Fibroblast of mammary gland (primary cell): ENCODE data around the gene SLC25A43.
A peak's percentile ranks its signal among the peaks of the same experiment; 100 is the strongest.

ENCODE experiments used
- DNase-seq: peaks from one replicate; pipeline ENCODE4 v3.0.0-alpha.2; 2010; ENCODE audit warnings: low read depth
- H3K4me3 ChIP-seq: 2 replicates; pipeline ENCODE4 v1.5.1; 2011; ENCODE audit warnings: low read depth, mild to moderate bottlenecking, low read length, moderate library complexity; ENCODE audit not compliant: control insufficient read depth
- TF ChIP-seq, protein P1 (sequence below): conservative IDR thresholded peaks from 2 replicates; pipeline ENCODE4 v1.5.1; 2011; ENCODE audit warnings: low read depth, low read length, inconsistent platforms; ENCODE audit not compliant: control insufficient read depth, insufficient read depth

The SLC25A43 gene

DNA sequence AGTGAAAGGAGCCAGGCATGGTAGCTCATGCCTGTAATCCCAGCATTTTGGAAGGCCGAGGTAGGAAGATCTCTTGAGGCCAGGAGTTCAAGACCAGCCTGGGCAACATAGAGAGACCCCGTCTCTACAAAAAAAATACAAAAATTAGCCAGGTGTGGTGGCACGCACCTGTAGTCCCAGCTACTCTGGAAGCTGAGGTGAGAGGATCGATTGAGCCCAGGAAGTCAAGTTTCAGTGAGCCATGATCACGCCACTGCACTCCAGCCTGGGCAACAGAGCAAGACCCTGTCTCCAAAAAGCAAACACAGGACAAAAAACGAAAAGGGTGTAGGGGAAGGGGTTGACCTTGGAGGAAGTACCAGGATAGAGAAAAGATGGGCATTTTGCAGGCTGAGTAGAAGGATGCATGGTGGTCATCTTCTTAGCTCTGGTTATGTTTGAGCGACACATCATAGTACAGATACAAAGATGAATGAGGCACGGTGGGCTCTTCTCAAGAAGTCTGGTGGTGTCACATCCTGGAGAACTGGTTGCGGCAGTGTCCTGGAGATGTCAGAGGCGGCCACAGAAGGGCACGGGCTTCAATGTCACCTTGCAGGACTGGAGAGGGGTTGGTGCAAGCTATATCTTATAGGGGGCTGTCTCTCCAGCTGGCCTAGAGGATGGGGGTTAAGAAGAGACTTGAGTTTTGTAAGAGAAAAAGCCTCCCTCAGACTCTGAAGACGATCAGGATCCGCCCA lies 101.1 kb downstream of the SLC25A43 start:
- TF ChIP-seq, protein P1, sequence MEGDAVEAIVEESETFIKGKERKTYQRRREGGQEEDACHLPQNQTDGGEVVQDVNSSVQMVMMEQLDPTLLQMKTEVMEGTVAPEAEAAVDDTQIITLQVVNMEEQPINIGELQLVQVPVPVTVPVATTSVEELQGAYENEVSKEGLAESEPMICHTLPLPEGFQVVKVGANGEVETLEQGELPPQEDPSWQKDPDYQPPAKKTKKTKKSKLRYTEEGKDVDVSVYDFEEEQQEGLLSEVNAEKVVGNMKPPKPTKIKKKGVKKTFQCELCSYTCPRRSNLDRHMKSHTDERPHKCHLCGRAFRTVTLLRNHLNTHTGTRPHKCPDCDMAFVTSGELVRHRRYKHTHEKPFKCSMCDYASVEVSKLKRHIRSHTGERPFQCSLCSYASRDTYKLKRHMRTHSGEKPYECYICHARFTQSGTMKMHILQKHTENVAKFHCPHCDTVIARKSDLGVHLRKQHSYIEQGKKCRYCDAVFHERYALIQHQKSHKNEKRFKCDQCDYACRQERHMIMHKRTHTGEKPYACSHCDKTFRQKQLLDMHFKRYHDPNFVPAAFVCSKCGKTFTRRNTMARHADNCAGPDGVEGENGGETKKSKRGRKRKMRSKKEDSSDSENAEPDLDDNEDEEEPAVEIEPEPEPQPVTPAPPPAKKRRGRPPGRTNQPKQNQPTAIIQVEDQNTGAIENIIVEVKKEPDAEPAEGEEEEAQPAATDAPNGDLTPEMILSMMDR: no peak
- no peak overlapping the region for H3K4me3 ChIP-seq
- no peak for DNase-seq

DNA sequence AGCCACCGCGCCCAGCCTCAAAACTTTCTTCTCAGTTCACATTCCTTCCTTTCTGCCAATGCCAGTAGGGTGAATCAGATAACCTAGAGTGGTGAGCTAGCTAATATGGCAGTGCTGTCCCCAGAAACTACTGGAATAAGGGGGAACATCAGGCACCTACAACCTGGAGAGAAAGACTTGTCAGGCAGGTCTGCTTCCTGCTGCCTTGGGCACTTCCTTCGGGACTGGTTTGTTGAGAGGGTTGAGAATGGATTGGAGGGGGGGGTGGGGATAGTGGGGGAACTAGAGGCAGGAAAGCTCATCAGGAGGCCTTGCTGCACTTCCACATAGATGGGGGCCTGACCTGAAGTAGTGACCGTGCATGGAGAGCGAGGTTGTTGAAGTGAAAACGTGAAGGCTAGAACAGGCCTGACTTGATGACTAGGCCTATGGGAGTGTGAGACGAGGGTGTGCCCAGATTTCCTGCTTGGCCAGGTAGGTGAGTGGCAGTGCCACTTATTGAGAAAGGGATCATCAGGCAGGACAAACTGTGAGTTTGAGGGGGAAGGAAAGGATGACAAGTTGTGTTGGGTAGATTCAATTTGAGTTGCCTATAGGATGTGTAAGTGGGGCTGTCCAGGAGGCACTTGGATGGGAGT lies 102.5 kb downstream of the SLC25A43 start:
- TF ChIP-seq, protein P1: no peak
- no peak overlapping the region for H3K4me3 ChIP-seq
- no peak for DNase-seq

DNA sequence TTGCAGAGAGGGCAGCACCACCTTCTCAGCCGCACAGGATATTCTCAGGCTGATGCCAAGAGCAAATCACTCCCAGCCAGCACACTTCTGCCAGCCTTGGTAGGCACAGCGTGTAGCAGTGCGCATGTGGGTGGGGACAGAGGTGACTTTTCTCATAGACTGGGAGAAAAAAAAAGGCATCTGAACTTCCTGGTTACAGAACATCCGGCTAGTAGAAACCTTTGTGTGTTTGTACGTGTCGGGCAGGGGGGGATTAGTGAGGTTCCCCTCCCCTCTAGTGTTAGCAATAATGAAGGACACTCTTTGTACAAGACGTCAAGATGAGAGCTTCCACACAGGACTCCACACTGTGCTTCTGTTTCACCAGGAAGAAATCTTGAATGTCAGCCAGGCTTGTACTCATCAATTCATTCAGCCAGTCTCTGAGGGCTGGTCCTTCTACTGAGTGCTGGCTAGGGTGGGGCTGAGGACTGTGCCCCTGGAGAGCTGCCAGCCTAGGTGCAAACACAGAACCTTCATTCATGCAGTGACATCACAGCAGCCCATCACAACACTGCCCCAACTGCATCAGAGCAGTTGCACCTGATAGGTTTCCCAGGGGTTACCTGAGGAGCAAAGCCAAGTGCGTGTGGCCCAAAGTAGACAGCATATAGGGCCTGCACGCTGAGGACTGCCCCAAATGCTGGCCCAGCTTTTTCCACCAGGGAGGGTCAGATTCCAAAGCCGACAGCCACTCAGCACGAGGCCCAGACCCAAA lies 103.8 kb downstream of the SLC25A43 start:
- TF ChIP-seq, protein P1: no peak
- H3K4me3 ChIP-seq: no peak overlapping the region
- DNase-seq: peak; percentile 60

DNA sequence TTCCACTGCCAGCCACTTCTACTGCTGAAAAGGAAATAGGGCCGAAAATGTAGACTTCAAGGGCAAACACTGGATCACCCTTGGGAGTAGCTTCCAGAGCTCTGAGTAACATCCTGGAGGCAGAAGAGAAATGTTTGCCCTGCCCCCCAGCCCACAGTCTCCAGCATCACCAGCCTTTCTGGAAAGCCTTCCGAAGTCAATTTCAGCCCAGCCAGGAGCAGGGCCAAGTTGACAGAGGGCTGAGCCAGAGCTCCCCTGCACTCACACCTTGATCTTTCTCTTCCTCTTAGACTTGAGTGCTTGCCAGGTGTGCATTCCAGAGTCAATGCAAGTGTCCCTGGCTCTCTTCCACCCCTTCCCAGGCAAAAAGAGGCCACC lies 104.3 kb downstream of the SLC25A43 start:
- DNase-seq: peak; percentile 82
- TF ChIP-seq, protein P1: no peak
- H3K4me3 ChIP-seq: no peak overlapping the region
